ENCODE results near the gene YTHDC2.

Gene YTHDC2

GRCh38 chr5:113513384-113514288 lies at the start of gene YTHDC2:
Gene YTHDC2, plus strand, starts transcription at chr5:113513694. Its CDS starts 202 bp downstream, at chr5:113513896.
- DNase-seq (ENCODE audit: low read depth in 2 of 2, low spot score in 1 of 2) = peak; percentile 64 to 72

DNA sequence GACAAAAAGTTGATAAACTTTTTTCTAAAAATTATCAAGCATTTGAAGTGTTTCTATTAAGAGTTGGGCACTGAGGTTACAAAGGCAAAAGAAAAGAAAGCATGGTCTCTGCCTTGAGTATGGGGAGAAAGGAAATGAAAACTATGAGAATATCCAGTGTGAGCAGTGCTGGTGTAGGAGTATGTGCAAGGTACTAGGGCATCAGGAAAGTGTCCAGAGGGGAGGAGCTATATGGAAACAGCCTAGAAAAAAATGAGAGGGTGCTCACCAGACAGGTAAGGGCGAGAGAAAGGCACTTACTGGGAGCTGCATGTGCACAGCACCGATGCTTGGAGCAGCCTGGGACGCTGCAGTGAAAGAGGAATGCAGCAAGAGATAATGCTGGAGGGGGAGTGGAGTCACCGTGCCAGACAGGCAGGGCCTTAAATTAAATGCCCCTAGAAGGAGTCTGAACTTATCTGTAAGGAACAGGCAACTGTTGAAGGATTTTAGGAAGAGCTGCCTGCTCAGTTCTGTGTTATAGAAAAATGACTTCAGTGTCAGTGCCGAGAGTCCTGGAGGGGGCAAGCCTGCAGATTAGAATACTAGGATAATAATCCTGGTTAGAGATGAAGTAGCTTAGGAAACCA lies 39.3 kb upstream of the YTHDC2 start:
- DNase-seq (ENCODE audit: low read depth in 2 of 2, low spot score in 1 of 2) = no peak

GRCh38 chr5:113478691-113479090 lies 34.8 kb upstream of the YTHDC2 start:
- DNase-seq (ENCODE audit: low read depth in 2 of 2, low spot score in 1 of 2) = no peak

GRCh38 chr5:113480243-113480642 lies 33.3 kb upstream of the YTHDC2 start:
- DNase-seq (ENCODE audit: low read depth in 2 of 2, low spot score in 1 of 2) = no peak

DNA sequence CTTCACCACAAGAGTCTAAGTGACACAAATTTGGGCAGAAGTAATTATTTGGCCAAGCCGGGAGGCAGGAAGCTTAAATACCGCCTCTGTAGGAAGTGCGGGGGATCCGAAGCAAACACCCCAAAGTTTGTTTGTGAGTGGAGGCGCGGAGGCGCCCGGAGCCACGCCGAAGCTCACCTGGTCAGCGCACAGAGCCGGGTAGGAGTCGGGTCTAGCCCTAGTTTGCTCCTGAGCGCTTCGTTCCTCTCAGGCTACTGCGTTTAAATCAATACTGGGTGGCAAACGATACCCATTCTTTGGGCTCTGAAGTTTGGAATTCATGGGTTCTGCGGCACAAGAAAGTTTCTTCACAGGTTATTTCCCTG lies 26.1 kb upstream of the YTHDC2 start:
- no peak for DNase-seq (ENCODE audit: low read depth in 2 of 2, low spot score in 1 of 2)

GRCh38 chr5:113487781-113488644 lies 25.5 kb upstream of the YTHDC2 start, which contains the start of gene MCC:
Gene MCC, minus strand, starts transcription at chr5:113488453.
- DNase-seq (ENCODE audit: low read depth in 2 of 2, low spot score in 1 of 2) = no peak

DNA sequence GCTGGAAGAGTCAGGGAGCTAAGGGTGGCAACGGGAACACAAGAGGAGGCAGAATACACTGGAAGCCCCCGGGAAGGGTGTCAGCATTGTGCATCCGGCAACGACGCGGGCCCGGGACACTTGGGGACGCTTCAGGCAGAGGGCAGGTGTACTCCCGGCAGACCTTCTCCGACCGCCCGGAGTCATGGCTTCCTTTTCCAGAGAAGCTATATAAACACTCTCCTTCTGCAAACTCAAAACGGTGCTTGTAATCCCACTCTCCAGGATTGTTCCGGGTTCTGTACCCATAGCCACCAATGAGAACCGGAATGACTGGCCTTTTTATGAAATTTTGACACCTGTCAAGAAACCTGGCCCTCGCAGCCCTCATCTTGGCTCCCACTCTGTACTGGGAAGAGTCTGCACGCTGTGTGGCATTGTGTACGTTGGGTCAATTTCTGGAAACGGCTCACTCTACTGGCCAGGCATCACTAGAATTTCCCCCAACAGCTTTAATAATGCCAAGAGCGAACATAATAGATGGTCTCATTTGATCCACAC lies 24.8 kb upstream of the YTHDC2 start:
- no peak for DNase-seq (ENCODE audit: low read depth in 2 of 2, low spot score in 1 of 2)

DNA sequence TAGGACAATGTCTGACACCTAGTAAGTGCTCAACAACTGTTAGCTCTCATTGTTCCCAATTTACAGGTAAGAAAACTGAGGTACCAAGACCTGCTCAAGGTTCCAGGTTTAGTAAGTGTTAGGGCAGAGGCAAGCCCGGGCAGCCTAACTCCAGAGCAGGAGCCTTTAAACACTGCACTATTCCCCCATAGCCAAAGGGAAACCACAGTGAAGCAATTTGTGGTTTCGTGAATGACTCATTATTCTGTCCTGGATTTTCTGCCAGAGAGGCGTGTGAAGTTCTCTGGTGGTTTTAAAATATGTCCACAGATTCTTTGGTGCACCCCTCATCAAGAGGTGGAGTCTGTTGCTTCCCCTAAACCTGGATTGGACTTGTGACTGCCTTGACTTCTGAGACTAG lies 24.2 kb upstream of the YTHDC2 start:
- no peak for DNase-seq (ENCODE audit: low read depth in 2 of 2, low spot score in 1 of 2)

- DNase-seq (ENCODE audit: low read depth in 2 of 2, low spot score in 1 of 2) = no peak
Measured at GRCh38 chr5:113490317-113490716, 23.2 kb upstream of the YTHDC2 start.

DNA sequence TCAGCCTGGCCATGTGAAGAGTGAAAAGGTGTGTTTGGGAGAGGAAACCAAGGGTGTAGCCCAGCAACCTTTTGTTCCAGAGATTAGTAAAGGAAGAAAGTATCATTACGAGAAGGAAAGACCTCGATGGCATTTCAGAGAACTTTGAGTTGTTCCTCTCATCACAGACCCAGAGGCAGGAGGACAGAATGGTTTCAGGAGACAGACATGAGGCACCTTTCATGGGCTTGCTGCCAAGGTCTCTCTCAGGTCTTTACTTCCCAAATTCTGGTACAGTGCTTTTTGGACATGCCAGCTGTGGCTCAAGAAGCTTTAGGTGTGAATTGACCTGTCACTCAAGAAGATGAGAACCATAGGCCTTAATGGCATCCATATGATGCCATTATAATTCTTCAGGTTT lies 22.5 kb upstream of the YTHDC2 start:
- no peak for DNase-seq (ENCODE audit: low read depth in 2 of 2, low spot score in 1 of 2)

DNA sequence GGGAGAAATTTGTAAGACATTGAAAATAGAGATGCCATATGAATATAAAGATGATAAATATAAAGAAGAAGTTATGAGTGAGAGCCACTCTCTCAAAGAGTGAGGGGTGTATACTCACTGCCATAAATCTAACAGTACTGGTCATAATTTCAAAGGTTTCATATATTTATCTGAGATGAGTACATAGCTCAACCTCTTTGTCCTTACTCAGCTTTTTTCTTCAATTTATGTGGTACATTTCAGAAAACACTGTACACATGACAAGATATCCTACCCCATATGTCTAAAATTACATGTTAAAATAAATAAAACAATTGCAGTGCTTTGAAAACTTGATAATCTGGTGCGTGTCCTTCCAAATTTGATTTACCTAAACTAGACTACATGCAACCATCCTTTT lies 20.0 kb upstream of the YTHDC2 start:
- no peak for DNase-seq (ENCODE audit: low read depth in 2 of 2, low spot score in 1 of 2)

- DNase-seq (ENCODE audit: low read depth in 2 of 2, low spot score in 1 of 2) = no peak
Measured at GRCh38 chr5:113495422-113495841, 18.1 kb upstream of the YTHDC2 start.

DNA sequence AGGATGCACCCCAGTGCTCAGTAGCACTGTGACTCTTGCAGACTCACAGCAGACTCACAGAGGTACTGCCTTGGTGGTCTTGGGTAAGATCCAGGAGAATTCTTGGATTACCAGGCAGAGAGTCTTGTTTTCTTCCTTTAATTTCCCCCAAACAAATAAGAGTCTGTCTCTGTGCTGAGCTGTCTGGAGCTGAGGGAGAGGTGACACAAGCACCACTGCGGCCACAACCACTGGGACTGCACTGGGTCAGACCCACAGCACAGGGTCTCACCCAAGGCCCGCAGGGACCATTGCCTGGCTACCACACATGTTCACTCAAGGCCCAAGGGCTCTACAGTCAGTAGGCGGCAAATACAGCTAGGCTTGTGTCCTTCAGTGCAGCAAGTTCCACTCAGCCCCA lies 11.4 kb upstream of the YTHDC2 start:
- no peak for DNase-seq (ENCODE audit: low read depth in 2 of 2, low spot score in 1 of 2)

DNA sequence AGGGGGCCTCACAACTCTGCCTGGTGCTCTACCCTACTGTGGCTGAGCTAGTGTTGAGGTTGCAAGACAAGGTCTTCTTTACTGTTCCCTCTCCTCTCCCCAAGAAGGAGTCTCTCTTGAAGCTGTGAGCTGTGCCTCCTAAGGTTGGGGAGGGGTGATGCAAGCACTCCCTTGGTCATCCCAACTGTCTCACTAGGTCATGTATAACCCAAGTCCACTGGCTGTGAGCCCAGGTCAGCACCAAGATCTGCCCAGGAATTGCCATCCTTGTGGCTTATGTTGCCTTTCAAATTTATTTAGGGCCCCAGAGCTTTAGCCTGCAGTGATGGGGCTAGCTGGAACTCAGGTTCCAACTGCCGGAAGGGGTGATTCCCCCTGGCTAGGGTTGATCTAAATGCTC lies 10.3 kb upstream of the YTHDC2 start:
- DNase-seq (ENCODE audit: low read depth in 2 of 2, low spot score in 1 of 2) = no peak

DNA sequence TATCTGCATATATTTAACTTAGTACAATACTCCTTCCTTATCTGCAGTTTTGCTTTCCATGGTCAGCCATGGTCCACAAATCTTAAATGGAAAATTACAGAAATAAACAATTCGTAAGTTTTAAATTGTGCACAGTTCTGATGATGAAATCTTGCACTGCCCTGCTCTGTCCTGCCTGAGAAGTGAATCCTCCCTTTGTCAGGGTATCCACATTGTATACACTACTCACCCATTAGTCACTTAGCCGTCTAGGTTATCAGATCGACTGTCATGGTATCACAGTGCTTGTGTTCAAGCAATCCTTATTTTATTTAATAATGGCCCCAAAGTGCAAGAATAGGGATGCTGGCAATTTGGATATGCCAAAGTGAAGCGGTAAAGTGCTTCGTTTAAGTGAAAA lies 8.3 kb upstream of the YTHDC2 start:
- no peak for DNase-seq (ENCODE audit: low read depth in 2 of 2, low spot score in 1 of 2)

DNA sequence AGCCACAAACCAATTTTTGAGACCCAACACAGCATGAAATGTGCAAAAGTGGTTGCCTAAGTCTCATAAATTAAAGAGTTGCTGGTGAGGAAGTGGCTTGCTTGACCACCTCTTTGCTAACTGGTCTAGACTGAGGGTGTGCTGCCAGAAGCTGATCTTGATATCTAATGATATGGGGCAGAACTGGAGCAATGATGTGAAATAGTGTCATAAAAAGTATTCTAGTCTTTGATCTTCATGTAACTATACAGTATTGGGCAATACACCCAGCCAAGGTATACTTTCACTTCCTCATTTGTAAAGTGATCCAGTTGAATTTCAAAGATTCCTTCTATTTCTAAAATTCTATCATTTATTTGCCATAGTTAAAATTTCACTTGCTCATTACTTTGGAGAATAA lies 5.9 kb upstream of the YTHDC2 start:
- no peak for DNase-seq (ENCODE audit: low read depth in 2 of 2, low spot score in 1 of 2)

DNA sequence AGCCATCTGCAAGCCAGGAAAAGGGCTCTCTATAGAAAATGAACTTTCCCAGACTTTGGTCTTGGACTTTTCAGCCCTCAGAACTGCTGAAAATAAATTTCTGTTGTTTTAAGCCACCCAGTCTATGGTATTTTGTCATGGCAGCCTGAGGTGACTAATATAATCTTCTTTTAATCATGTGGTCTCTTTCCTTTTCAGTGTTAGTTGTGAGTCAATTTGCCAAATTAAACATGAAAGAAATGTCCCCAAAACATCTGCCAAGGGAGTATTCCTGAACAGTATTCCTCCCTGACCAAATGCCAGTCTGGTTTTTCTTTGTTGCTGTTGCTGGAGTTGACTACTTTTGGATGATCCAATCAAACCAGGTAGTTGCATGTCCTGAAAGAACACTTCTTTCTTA lies 4.7 kb upstream of the YTHDC2 start:
- no peak for DNase-seq (ENCODE audit: low read depth in 2 of 2, low spot score in 1 of 2)

DNA sequence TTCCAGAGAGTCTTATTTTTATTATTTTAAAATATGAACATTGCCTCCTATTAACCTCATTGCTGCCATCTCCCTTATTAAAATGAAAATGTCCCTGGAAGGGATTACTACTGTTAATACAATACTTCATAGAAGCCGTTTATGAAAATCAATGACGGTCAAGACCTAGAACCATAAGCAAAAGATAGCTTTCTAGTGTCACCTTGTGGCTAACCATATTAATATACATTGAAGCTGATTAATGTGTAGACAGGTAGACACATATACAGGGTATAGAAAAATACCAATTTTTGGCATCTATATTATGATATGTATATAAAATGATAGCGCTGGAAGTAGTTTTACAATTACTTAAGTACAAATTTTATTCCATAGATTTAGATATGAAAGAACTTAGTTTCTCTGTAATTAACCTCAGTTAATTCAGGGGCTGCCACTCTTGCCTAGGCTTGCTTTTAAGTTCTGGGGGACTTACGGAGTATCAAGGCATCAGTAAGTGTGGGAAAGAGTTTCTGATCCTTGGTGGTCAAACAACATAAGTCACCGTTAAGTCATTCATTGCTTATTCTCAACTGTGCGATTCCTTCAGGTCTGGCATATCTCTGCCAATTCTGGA lies 2.5 kb upstream of the YTHDC2 start:
- no peak for DNase-seq (ENCODE audit: low read depth in 2 of 2, low spot score in 1 of 2)

- DNase-seq (ENCODE audit: low read depth in 2 of 2, low spot score in 1 of 2) = no peak
Measured at GRCh38 chr5:113512341-113512740, 1.2 kb upstream of the YTHDC2 start.

- no peak for DNase-seq (ENCODE audit: low read depth in 2 of 2, low spot score in 1 of 2)
Measured at GRCh38 chr5:113514289-113514635, 768 bp downstream of the YTHDC2 start.

GRCh38 chr5:113518884-113519283 lies 5.4 kb downstream of the YTHDC2 start:
- no peak for DNase-seq (ENCODE audit: low read depth in 2 of 2, low spot score in 1 of 2)

Measured in stimulated activated CD8-positive, alpha-beta memory T cell treated with anti-CD3 and anti-CD28 coated beads, Interleukin-4, amount 100 ng/mL, for 4 hours (primary cell).